Adrenal gland (tissue), 12 donors: ENCODE results near the gene CALML5. TPM values are rescaled to one million over a fixed set of nuclear protein-coding genes. Genes with fewer than 3 reads are reported as not detected.

ENCODE experiments used
- DNase-seq, 7 donors: peaks; one replicate each; pipeline ENCODE4 v3.0.0-alpha.2; 2019 to 2020
- H3K27ac ChIP-seq, 5 donors: fragments of 200-600 bp; sonication (generic) in 4 of 5; 1 replicate in 3 of 5; 2 replicates in 2 of 5; pipeline versions ENCODE4 v1.5.1 to v1.8.0; 2016 to 2020; ENCODE audit warnings: mild to moderate bottlenecking in 1 of 5
- H3K27me3 ChIP-seq: fragments of 200-600 bp; 2 replicates; pipeline ENCODE4 v1.8.0; 2021
- H3K36me3 ChIP-seq, 2 donors: fragments of 200-600 bp; replicated peaks in 1 of 2; 1 replicate in 1 of 2; 2 replicates in 1 of 2; pipeline versions ENCODE4 v1.5.1 to v1.8.0; 2018 to 2022
- H3K4me1 ChIP-seq, 2 donors: fragments of 200-600 bp; replicated peaks in 1 of 2; 1 replicate in 1 of 2; 2 replicates in 1 of 2; pipeline versions ENCODE4 v1.5.1 to v1.8.0; 2018 to 2021
- H3K4me3 ChIP-seq, 4 donors: fragments of 200-600 bp; sonication (generic) in 3 of 4; one replicate each; pipeline ENCODE4 v1.5.1; 2016 to 2018
- H3K9me3 ChIP-seq, 3 donors: fragments of 200-600 bp; sonication (generic) in 1 of 3; replicated peaks in 1 of 3; 1 replicate in 2 of 3; 2 replicates in 1 of 3; pipeline versions ENCODE4 v1.5.1 to v1.8.0; 2016 to 2021
- POLR2A ChIP-seq, 2 donors: fragments of 450-650 bp; IDR thresholded peaks; one replicate each; pipeline ENCODE4 v1.6.1; 2017; ENCODE audit warnings: antibody characterized with exemption in 2 of 2, mild to moderate bottlenecking in 2 of 2, moderate library complexity in 1 of 2
- WGBS, 4 donors: extraction: QIAGEN DNeasy Blood & Tissue Kit in 2 of 4; methylation state at CpG; one replicate each; pipeline versions ENCODE4 v1.1.5 to v1.1.7; 2013 to 2017; 5-methylcytosine and 5-hydroxymethylcytosine counted together
- intact Hi-C, 2 donors: fragments of 100-400 bp; cut with DNase I; formaldehyde crosslinking; loops; one replicate each; pipeline versions ENCODE4 v1.14.1 to v1.15.0; 2022 to 2023
- polyA plus RNA-seq, 3 donors: library from polyadenylated mRNA; stranded (reverse); fragments of 200-250 nt in 2 of 3; fragments of 350-450 nt in 1 of 3; fragmentation: Illumina TruSeq in 1 of 3; extraction: RNeasy Lipid Tissue Mini Kit (QIAGEN cat#74804) in 1 of 3; gene quantifications; one replicate each; pipeline ENCODE4 v1.2.3, GENCODE V29; 2013 to 2014
- total RNA-seq, 9 donors: library from RNA; depleted of rRNA in 4 of 9; stranded (reverse); fragments of >200 nt in 4 of 9; fragments of 120-200 nt in 1 of 9; fragmentation: NEBNext Ultra II Directional in 1 of 9; extraction: Animal tissue kit (Norgen Biotek cat#: 25700) in 1 of 9; gene quantifications; one replicate each; pipeline versions ENCODE4 v1.1.0 to v1.2.4, GENCODE V29; 2013 to 2023
- TF ChIP-seq, protein P1 (sequence below), 6 experiments: fragments of 450-650 bp in 4 of 6; fragments of 200-600 bp in 2 of 6; sonication (generic) in 1 of 6; IDR thresholded peaks; 1 replicate in 5 of 6; 2 replicates in 1 of 6; pipeline versions ENCODE4 v1.5.1 to v1.8.0; 2016 to 2021; ENCODE audit warnings: antibody characterized with exemption in 6 of 6, mild to moderate bottlenecking in 2 of 6, moderate library complexity in 1 of 6
- donor health status: healthy with polysubstance abuse.
- donor health status: Bipolar disorder and iron deficiency.
- donor health status: DM: yes; HTN: yes; CAD: no.
- donor health status: DM: no; HTN: no; CAD: no.
- donor health status: DM: no; HTN: no; CAD: no.
- donor health status: DM: yes; HTN: yes; CAD: no.

The CALML5 gene
- total and polyA plus RNA-seq, 12 donors = not detected

DNA sequence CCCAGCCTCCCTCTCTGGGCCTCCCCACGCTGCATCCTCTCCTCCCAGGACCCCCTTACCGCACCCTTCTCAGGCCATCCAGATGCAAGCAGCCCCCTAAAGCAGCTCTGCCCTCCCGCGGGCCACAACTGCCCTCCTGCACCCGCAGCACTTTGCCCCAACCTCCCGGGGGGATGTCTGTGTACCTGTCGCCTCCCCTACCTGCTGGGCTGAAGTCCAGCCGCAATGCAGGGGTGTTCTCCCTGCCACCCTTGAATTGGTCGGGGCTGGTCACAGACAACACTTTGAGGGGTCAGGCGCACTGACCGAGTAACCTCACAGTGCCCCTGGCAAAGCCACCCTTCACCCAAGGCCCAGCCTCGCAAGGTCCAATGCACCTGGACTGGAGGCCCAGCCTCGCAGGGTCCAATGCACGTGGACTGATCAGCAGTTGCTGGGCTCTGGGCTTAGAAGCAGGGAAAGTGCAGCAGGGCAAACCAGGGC is 8.3 kb upstream of the CALML5 start:
- TF ChIP-seq POLR2A (IDR thresholded peaks at IDR 0.05) = no peak
- TF ChIP-seq, protein P1, sequence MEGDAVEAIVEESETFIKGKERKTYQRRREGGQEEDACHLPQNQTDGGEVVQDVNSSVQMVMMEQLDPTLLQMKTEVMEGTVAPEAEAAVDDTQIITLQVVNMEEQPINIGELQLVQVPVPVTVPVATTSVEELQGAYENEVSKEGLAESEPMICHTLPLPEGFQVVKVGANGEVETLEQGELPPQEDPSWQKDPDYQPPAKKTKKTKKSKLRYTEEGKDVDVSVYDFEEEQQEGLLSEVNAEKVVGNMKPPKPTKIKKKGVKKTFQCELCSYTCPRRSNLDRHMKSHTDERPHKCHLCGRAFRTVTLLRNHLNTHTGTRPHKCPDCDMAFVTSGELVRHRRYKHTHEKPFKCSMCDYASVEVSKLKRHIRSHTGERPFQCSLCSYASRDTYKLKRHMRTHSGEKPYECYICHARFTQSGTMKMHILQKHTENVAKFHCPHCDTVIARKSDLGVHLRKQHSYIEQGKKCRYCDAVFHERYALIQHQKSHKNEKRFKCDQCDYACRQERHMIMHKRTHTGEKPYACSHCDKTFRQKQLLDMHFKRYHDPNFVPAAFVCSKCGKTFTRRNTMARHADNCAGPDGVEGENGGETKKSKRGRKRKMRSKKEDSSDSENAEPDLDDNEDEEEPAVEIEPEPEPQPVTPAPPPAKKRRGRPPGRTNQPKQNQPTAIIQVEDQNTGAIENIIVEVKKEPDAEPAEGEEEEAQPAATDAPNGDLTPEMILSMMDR (IDR thresholded peaks at IDR 0.05) = no peak
- no peak overlapping the region for H3K4me3 ChIP-seq
- H3K27ac ChIP-seq = no peak overlapping the region
- intact Hi-C loops = no loop called here
- no peaks in the 10 kb centered on the region for H3K9me3 ChIP-seq
- H3K27me3 ChIP-seq = no peaks in the 10 kb centered on the region
- no peaks in the 10 kb centered on the region for H3K36me3 ChIP-seq
- H3K4me1 ChIP-seq = no peaks in the 10 kb centered on the region
- WGBS, 4 donors = 87 to 100% (median 94%) methylated on average over 1 to 14 of the region's 14 CpGs
- no peak for DNase-seq

DNA sequence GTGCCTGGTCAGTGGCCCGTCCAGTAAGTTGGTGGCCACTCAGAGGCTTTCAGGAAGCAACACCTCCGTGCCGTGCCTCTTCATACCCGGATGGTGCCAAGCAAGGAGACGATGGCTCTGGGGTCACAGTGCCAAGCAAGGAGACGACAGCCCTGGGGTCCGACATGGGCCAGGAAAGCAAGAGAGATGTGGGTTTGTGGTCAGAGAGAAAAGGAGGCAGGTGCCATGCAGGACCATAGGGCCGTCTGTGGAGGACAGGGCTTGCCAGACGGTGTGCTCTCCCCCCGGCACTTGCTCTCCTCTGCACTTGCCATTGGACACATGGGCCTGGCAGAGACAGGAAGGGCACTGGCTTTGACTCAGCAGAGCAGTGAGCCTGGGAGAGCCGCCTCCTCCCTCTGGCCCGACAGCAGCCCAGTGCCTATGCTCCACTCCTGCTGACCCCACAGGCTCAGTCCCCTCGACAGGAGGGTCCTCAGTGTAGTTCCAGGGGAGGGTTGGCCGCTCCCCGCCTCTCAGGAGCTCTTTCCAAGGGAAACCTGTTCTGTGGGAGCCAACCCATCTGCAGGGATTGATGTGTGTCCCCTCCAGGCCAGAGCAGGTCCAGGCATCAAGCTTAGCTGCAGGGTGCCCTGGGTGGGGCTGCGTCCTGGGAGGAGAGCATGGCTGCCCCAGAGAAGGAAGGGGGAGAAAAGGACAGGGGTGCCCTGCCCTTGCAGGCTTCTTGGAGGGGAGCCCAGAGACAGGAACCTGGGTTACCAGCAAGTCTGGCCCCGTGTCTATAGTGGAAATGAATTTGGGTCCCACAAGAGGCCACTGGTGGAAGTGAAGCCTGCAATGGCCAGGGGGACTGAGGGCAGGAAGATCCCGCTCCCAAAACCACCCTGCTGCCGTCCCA is 7.6 kb upstream of the CALML5 start:
- no peak for DNase-seq
- WGBS, 4 donors = 85 to 91% (median 89%) methylated on average over 12 to 19 of the region's 19 CpGs
- intact Hi-C loops = no loop called here
- no peak overlapping the region for H3K27ac ChIP-seq
- TF ChIP-seq POLR2A (IDR thresholded peaks at IDR 0.05) = no peak
- TF ChIP-seq, protein P1 (IDR thresholded peaks at IDR 0.05) = no peak
- no peaks in the 10 kb centered on the region for H3K4me1 ChIP-seq
- no peaks in the 10 kb centered on the region for H3K27me3 ChIP-seq
- no peak overlapping the region for H3K4me3 ChIP-seq
- no peaks in the 10 kb centered on the region for H3K9me3 ChIP-seq
- no peaks in the 10 kb centered on the region for H3K36me3 ChIP-seq

DNA sequence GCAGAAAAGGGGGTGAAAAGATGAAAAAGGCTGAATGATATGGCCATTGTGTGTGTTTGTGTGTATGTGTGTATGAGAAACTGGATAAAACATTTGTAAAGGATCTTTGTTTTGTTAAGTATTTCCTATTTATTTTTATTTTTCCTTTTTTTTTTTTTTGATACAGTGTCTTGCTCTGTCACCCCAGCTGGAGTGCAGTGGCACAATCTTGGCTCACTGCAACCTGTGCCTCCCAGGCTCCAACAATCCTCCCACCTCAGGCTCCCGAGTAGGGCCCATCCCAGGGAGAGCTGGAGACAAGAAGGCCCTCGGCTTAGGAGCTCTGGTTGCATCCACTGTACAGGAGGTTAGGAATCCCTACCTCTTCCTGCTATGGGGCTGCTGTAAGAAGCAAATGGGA is 6.9 kb upstream of the CALML5 start:
- WGBS, 4 donors = 58 to 78% (median 73%) methylated on average over 2 of the region's 2 CpGs
- H3K4me1 ChIP-seq = no peaks in the 10 kb centered on the region
- TF ChIP-seq POLR2A (IDR thresholded peaks at IDR 0.05) = no peak
- TF ChIP-seq, protein P1 (IDR thresholded peaks at IDR 0.05) = no peak
- no peaks in the 10 kb centered on the region for H3K27me3 ChIP-seq
- intact Hi-C loops = no loop called here
- no peak overlapping the region for H3K4me3 ChIP-seq
- H3K27ac ChIP-seq = no peak overlapping the region
- H3K9me3 ChIP-seq = no peaks in the 10 kb centered on the region
- H3K36me3 ChIP-seq = no peaks in the 10 kb centered on the region
- DNase-seq = no peak

DNA sequence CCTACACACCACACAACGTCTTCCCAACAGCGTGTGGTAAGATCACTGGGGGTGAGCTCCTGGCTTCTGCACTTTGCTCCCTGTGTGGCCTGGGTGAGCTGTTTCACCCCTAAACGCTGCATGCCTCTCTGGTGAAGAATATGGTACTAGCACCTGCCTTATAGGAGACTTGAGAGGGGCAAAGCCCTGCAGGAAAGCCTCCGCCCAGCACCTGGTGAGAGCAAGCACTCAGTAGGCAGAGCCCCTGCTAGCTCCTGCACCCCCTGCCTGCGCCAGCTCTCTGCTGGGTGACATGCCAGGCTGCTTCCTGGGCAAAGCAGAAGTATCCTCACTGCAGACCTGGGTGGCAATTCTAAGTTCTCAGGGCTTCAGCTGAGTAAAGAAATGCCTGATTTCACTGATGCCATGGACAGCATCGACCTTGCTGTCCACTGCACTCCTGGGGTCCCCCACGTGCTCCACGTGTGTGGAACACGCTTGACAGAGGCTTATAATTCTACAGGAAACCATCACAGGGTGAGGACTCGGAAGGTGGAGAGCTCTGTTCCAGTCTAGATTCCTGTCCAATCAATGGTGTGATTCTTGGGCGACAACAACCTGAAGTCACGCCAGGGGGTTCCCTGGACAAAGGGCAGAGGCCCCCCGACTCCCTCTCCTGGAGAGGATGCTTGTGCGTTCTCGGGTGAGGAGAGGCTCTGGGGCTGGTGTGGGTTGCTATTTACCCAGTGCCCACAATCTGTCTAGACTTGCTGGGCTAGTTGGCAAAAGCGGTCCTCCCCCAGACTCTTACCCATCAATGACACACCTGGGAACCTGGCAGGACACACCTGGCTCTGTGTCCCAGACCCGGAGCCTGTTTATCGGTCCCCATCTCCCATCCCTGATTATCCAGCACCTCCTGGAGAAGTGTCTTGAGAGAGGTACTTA is 5.0 kb upstream of the CALML5 start:
- Histone ChIP-seq H3K36me3 (no peaks in the 10 kb centered on the region), H3K27ac (no peak overlapping the region), H3K4me3 (no peak overlapping the region), H3K27me3 (no peaks in the 10 kb centered on the region), H3K4me1 (no peaks in the 10 kb centered on the region), H3K9me3 (no peaks in the 10 kb centered on the region)
- intact Hi-C loops = no loop called here
- no peak for DNase-seq
- TF ChIP-seq POLR2A (IDR thresholded peaks at IDR 0.05) = no peak
- TF ChIP-seq, protein P1 (IDR thresholded peaks at IDR 0.05) = no peak
- 50 to 82% (median 74%) methylated on average over 9 to 18 of the region's 18 CpGs for WGBS, 4 donors
